Caco-2 (cell line): ENCODE measurements around the gene PELO. TPM values are rescaled to one million over a fixed set of nuclear protein-coding genes. Genes with fewer than 3 reads are reported as not detected.

Source experiments
- BruUV-seq: library from RNA; stranded (reverse); fragments of 400-500 nt; replicated peaks from 2 replicates; lab custom pipeline; 2021; lab: Mats Ljungman, UMichigan
- CTCF ChIA-PET: fragments of 300-600 bp; sonication (Branson Sonifier 250); formaldehyde crosslinking; loops from one replicate; lab custom pipeline; 2022; ENCODE audit warnings: antibody characterized with exemption; lab: Charles Lee
- POLR2A ChIA-PET: fragments of 300-600 bp; sonication (Branson Sonifier 250); formaldehyde crosslinking; loops from one replicate; lab custom pipeline; 2022; ENCODE audit warnings: antibody characterized with exemption; lab: Charles Lee
- DNase-seq, 2 experiments: peaks; one replicate each; pipeline versions ENCODE4 v3.0.0 to v3.0.0-alpha.2; 2020 to 2022
- H3K27me3 ChIP-seq: replicated peaks from 2 replicates; pipeline ENCODE4 v1.6.0; 2011; ENCODE audit warnings: low read length; ENCODE audit not compliant: control insufficient read depth, insufficient read depth
- H3K36me3 ChIP-seq: 2 replicates; pipeline ENCODE4 v1.5.1; 2011; ENCODE audit warnings: low read length; ENCODE audit not compliant: control insufficient read depth, insufficient read depth
- H3K4me1 ChIP-seq: fragments of 250-450 bp; sonication (Bioruptor Pico); 2 replicates; pipeline ENCODE4 v1.5.1; 2020; ENCODE audit warnings: mild to moderate bottlenecking
- H3K4me3 ChIP-seq: 2 replicates; pipeline ENCODE4 v1.5.1; 2011; ENCODE audit warnings: low read depth, mild to moderate bottlenecking, control low read depth, low read length
- H3K9me3 ChIP-seq: fragments of 250-450 bp; sonication (Bioruptor Pico); 2 replicates; pipeline ENCODE4 v1.5.1; 2020; ENCODE audit warnings: mild to moderate bottlenecking, moderate library complexity
- H3K27ac Mint-ChIP-seq: one replicate; pipeline ENCODE4 v1.8.0; 2022; ENCODE audit warnings: mixed read lengths; ENCODE audit not compliant: unreplicated experiment
- H3K27me3 Mint-ChIP-seq: one replicate; pipeline ENCODE4 v1.8.0; 2022; ENCODE audit warnings: mixed read lengths; ENCODE audit not compliant: insufficient read depth, unreplicated experiment
- H3K36me3 Mint-ChIP-seq: one replicate; pipeline ENCODE4 v1.8.0; 2022; ENCODE audit warnings: mild to moderate bottlenecking, mixed read lengths; ENCODE audit not compliant: insufficient read depth, unreplicated experiment
- H3K4me1 Mint-ChIP-seq: one replicate; pipeline ENCODE4 v1.8.0; 2022; ENCODE audit warnings: low read depth, mixed read lengths; ENCODE audit not compliant: unreplicated experiment
- H3K4me3 Mint-ChIP-seq: one replicate; pipeline ENCODE4 v1.8.0; 2022; ENCODE audit warnings: mild to moderate bottlenecking, moderate library complexity, mixed read lengths; ENCODE audit not compliant: unreplicated experiment
- H3K9me3 Mint-ChIP-seq: one replicate; pipeline ENCODE4 v1.8.0; 2022; ENCODE audit warnings: mixed read lengths; ENCODE audit not compliant: unreplicated experiment
- intact Hi-C: fragments of 100-400 bp; cut with micrococcal nuclease; formaldehyde crosslinking; loops from one replicate; pipeline ENCODE4 v1.10.0; 2022; ENCODE audit not compliant: unreplicated experiment
- total RNA-seq: library from RNA; stranded (reverse); gene quantifications from 2 replicates; pipeline ENCODE4 v1.2.3, GENCODE V29; 2022
- TF ChIP-seq, protein P1 (sequence below), 2 experiments: fragments of 200-600 bp in 1 of 2; IDR thresholded peaks; 1 replicate in 1 of 2; 2 replicates in 1 of 2; pipeline versions ENCODE4 v1.5.1 to v1.8.0; 2011 to 2022; ENCODE audit warnings: antibody characterized with exemption in 1 of 2, control low read depth in 1 of 2, inconsistent platforms in 1 of 2, low read depth in 1 of 2, low read length in 1 of 2, mild to moderate bottlenecking in 1 of 2, moderate library complexity in 1 of 2; ENCODE audit not compliant: insufficient read depth in 1 of 2, severe bottlenecking in 1 of 2, unreplicated experiment in 1 of 2

Gene PELO
- total RNA-seq, 1 experiment from 2014 or later, result 25.9 TPM

GRCh38 chr5:52807037-52807436 lies 19.3 kb downstream of the PELO start:
- no peak for DNase-seq
- TF ChIP-seq, protein P1, sequence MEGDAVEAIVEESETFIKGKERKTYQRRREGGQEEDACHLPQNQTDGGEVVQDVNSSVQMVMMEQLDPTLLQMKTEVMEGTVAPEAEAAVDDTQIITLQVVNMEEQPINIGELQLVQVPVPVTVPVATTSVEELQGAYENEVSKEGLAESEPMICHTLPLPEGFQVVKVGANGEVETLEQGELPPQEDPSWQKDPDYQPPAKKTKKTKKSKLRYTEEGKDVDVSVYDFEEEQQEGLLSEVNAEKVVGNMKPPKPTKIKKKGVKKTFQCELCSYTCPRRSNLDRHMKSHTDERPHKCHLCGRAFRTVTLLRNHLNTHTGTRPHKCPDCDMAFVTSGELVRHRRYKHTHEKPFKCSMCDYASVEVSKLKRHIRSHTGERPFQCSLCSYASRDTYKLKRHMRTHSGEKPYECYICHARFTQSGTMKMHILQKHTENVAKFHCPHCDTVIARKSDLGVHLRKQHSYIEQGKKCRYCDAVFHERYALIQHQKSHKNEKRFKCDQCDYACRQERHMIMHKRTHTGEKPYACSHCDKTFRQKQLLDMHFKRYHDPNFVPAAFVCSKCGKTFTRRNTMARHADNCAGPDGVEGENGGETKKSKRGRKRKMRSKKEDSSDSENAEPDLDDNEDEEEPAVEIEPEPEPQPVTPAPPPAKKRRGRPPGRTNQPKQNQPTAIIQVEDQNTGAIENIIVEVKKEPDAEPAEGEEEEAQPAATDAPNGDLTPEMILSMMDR (IDR thresholded peaks at IDR 0.05; ENCODE audit: insufficient read depth in 1 of 2, low read depth in 1 of 2, low read length in 1 of 2, severe bottlenecking in 1 of 2, unreplicated experiment in 1 of 2), result no peak
- no peak overlapping the region for H3K27ac Mint-ChIP-seq
- no peaks in the 10 kb centered on the region for H3K27me3 Mint-ChIP-seq
- ChIA-PET CTCF (no interaction called here), POLR2A (no interaction called here)
- no peaks in the 10 kb centered on the region for H3K9me3 Mint-ChIP-seq
- no peaks in the 10 kb centered on the region for H3K27me3 ChIP-seq
- peaks cover 13% of the 10 kb centered on the region for H3K36me3 Mint-ChIP-seq
- H3K4me3 ChIP-seq, result no peak overlapping the region
- BruUV-seq, result no TSS peak
- intact Hi-C loops, result no loop called here
- peaks cover 17% of the 10 kb centered on the region for H3K4me1 Mint-ChIP-seq
- H3K4me1 ChIP-seq, result peaks cover 22% of the 10 kb centered on the region
- no peak overlapping the region for H3K4me3 Mint-ChIP-seq
- H3K36me3 ChIP-seq, result no peaks in the 10 kb centered on the region
- no peaks in the 10 kb centered on the region for H3K9me3 ChIP-seq

DNA sequence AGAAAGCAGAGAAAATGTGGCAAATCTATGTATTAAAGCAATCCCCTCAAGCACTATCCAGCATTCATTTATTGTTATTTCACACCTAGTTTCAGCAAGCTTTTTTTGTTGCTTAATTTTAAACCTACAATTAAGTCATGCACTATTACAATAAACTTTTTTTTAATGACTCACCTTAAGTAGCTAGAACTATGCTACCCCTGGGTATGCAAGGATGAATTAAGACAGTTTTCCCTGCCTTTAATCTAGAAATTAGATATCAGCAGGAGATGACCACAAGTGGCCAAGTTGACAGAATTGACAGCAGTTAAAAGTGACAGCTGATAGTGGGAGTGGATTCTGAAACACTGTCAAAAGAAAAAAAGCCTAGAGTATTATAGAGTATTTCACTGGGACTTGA lies 20.0 kb downstream of the PELO start:
- H3K4me3 ChIP-seq, result no peak overlapping the region
- Mint-ChIP-seq H3K9me3 (no peaks in the 10 kb centered on the region), H3K27me3 (no peaks in the 10 kb centered on the region), H3K4me1 (peaks cover 17% of the 10 kb centered on the region), H3K36me3 (peaks cover 13% of the 10 kb centered on the region), H3K27ac (no peak overlapping the region), H3K4me3 (no peak overlapping the region)
- DNase-seq, result no peak
- TF ChIP-seq, protein P1 (IDR thresholded peaks at IDR 0.05; ENCODE audit: insufficient read depth in 1 of 2, low read depth in 1 of 2, low read length in 1 of 2, severe bottlenecking in 1 of 2, unreplicated experiment in 1 of 2), result no peak
- H3K4me1 ChIP-seq, result peaks cover 22% of the 10 kb centered on the region
- no peaks in the 10 kb centered on the region for H3K9me3 ChIP-seq
- no peaks in the 10 kb centered on the region for H3K27me3 ChIP-seq
- ChIA-PET POLR2A (no interaction called here), CTCF (no interaction called here)
- intact Hi-C loops, result no loop called here
- no peaks in the 10 kb centered on the region for H3K36me3 ChIP-seq
- no TSS peak for BruUV-seq

- intact Hi-C loops, result no loop called here
Measured at GRCh38 chr5:52808316-52808901, 20.7 kb downstream of the PELO start.

More at GRCh38 chr5:52808316-52808901, 20.7 kb downstream of the PELO start:
- no peak overlapping the region for H3K4me3 ChIP-seq
- Mint-ChIP-seq H3K4me3 (no peak overlapping the region), H3K36me3 (peaks cover 13% of the 10 kb centered on the region), H3K27me3 (no peaks in the 10 kb centered on the region), H3K9me3 (no peaks in the 10 kb centered on the region), H3K4me1 (peaks cover 17% of the 10 kb centered on the region), H3K27ac (no peak overlapping the region)
- BruUV-seq, result no TSS peak
- POLR2A ChIA-PET, result interaction anchor here (0.6 kb wide), 1 partner anchor 18 kb away, joined by 4 read pairs; no protein-coding TSS in a partner anchor
- CTCF ChIA-PET, result no interaction called here
- H3K9me3 ChIP-seq, result no peaks in the 10 kb centered on the region
- H3K36me3 ChIP-seq, result no peaks in the 10 kb centered on the region
- H3K27me3 ChIP-seq, result no peaks in the 10 kb centered on the region
- no peak for DNase-seq
- peaks cover 22% of the 10 kb centered on the region for H3K4me1 ChIP-seq
- TF ChIP-seq, protein P1 (IDR thresholded peaks at IDR 0.05; ENCODE audit: insufficient read depth in 1 of 2, low read depth in 1 of 2, low read length in 1 of 2, severe bottlenecking in 1 of 2, unreplicated experiment in 1 of 2), result no peak
